GM21390 (cell line): ENCODE results near the gene UPK2.
A peak's percentile ranks its signal among the peaks of the same experiment; 100 is the strongest.

Experiments used
- ATAC-seq: cut with Tn5 transposase; IDR thresholded peaks from one replicate; pipeline ENCODE4 v1.9.1; 2021; ENCODE audit not compliant: unreplicated experiment

UPK2 gene

GRCh38 chr11:118956094-118956846, at the start of gene UPK2:
TSS of gene UPK2 (plus strand) at chr11:118956298. CDS start at chr11:118956351, 53 bp downstream.
- ATAC-seq, result peak; percentile 66

- no peak for ATAC-seq
These were observed 48.8 kb upstream of the UPK2 start for GRCh38 chr11:118907051-118908042.

GRCh38 chr11:118908264-118908663, 47.8 kb upstream of the UPK2 start:
- ATAC-seq, result no peak

DNA sequence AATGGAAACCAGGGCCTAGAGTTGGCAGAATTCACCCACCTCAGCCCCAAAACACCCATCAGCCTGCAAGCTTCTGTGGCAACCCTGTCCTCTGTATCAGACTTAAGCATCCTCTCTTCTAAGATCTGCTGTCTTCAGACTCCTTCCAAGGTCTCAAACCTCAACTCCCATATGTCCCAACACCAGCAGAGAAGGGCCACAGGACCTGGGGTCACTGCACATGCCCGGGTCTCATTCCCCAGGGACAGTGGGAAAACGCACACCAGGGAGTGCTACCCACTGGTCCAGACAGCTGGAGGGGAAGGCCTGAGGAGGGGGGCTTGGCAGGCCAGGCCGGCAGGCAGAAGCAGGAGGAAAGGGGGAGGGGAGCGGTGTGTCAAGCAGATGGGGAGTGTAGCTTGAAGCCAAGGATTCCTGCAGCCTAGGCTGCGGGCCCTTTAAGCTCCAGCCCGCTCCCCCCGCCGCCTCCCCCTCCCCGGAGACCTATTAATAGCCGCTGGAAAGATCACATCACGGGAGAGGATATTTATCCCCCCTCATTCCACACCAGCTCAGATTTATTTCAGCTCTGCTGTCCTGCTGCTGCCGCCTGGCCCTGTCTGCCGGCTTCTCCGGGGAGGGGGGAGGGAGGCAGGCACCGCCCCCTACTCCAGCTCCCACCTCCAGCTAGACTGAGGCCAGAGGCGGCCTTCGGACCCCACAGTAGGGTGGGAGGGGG, 47.0 kb upstream of the UPK2 start:
- no peak for ATAC-seq

- no peak for ATAC-seq
These were observed 46.3 kb upstream of the UPK2 start for GRCh38 chr11:118909619-118910308.

- ATAC-seq, result no peak
These were observed 45.6 kb upstream of the UPK2 start for GRCh38 chr11:118910309-118911112.

DNA sequence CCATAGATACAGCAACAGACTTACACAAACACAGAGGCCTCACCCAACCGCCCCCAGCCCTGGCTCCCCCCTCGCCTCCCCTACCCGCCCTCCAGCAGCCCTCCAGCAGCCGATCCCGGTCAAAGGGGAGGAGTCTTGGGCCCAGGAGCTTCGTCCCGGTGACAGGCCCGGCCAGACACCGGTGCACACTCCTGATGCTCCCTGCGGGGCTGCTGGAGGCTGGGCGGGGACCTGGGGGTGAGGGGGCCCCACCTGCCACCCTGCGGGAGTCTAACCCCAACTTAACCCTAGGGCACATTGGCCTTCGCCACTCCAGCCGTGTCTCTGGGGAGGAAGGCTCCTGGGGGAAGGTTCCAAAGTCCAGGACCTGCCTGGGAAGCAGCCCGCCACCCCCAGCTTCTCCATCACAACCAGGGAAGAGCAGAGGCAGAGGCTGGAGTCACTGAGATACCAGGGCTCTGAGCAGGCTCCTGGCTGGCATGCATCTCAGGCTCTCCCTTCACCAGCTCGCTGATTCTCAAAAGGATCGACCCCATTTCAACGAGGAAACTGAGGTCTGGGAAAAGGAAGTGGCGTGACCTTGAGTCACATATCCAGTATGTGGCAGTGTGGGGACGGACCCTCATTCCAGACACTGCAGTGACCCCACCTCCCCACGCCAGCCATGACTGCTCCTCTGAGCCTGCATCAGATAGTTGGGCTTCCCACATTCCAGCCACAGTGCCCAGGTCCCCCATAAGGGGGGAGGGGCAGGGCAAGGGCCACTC, 44.8 kb upstream of the UPK2 start:
- no peak for ATAC-seq

GRCh38 chr11:118911880-118912741, 44.0 kb upstream of the UPK2 start:
- no peak for ATAC-seq

DNA sequence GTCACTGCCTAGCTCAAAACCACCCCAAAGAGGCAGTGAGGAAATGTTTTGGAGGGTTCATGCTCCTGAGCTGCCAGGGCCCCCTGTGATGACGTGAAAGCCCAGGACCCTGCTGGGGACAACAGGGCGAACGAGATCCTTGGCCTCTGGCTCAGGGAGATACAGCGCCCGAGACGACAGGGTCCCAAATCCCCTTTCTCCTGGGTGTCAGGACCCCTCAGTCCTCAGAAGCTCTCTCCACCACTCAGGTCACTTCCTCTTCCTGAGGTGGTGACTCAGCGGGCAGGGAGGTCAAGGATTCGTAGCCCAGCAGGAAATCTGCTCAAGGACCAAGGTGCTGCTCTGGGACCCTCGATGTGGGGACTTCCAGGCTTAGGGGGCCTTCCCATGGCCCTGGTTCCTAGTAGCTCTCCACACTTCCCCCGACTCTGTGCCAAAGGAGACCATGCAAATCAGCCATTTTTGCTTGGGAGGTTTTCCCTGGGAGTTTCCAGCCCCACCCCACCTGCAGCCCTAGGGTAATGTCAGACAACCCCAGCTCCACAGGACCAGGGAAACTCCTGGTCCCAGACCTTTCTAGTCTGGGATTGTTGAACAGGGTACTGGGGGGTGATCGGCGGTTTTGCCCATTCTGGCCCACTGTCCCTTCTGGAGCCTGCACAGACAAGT, 43.2 kb upstream of the UPK2 start:
- no peak for ATAC-seq

- no peak for ATAC-seq
These were observed 42.5 kb upstream of the UPK2 start for GRCh38 chr11:118913411-118914125.

DNA sequence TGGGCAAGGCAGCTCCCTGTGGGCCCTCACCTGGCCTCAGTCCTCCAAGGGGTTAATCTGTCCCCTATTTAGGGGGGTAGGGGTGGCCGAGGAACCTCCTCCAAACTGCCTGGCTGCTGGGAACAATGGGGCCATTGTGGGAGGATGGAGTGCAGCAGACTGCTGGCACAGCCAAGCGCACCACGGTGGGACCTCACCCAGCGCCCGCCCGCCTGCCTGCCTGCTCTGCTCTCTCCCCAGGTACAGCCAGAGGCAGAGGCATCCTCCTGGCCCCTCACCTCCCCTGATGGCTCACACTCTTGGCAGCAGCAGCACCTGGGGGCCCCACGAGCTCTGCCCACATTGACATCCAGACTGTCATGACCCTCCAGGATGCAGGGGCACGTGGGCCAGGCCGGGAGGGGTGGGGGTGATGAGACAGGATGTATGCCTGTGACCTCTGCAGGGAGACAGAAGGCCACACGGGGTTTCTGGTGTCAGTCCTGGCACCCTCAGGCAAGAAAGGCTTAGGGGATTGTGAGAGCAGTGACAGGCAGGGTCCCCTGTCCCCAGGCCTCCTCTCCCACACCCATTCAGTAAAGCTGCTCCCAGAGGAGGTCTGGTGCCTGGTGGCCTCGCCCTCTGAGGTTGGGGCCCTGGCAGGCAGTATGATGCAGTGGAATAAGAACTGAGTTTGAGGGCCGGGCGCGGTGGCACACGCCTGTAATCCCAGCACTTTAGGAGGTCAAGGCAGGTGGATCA, 41.8 kb upstream of the UPK2 start:
- no peak for ATAC-seq

GRCh38 chr11:118914987-118915386, 41.1 kb upstream of the UPK2 start:
- no peak for ATAC-seq

DNA sequence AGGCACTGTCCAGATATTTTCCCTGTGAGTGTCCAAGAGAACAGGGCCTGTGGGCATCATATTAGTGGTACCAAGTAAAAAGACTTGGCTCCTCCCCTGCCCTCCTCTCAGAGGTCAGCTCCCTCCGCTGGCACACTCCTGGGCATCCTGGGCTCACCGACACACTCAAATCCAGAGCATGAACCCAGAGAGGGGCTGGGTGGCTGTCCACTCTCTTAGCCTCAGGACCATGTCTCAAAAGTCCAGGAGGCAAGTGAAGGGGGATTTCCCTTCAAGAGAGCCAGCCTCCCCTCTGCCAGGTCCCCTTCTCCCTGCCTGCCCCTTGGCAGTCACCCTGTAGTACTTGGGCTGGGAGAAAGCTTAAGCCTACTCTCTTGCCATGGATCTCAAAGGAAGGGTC, 40.7 kb upstream of the UPK2 start:
- ATAC-seq, result no peak

GRCh38 chr11:118915941-118916841, 39.9 kb upstream of the UPK2 start:
- no peak for ATAC-seq

DNA sequence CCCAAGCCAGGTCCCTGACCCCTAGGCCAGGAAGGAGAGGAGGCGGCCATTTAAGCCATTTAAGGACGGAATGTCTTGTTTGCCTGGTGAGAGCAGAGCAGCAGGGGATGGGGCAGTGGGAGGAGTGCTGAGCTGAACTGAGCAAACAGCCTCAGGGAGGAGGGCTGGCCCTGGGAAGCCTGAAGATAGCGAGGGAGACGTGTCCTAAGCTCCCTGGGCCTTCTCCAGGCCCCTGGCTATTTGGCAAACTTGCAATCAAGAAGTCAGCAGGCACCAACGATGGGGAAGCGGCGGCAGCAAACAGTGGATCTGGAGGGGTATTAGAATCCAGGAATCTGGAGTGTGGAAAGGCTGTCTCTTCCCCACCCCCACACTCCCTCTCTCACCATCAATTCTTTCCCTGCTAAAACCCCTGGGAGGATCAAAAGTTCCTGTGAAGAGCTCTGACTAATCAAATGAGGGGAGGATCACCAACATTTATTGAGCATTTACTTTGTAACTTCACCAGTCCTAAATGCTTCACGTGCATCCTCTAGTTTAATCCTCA, 39.2 kb upstream of the UPK2 start:
- no peak for ATAC-seq
